Endothelial cell of umbilical vein (primary cell): ENCODE results near the gene CNOT10. TPM values are rescaled to one million over a fixed set of nuclear protein-coding genes. Genes with fewer than 3 reads are reported as not detected.

Experiments
- BruUV-seq: library from RNA; stranded (reverse); fragments of 400-500 nt; replicated peaks from 2 replicates; lab custom pipeline; 2021; lab: Mats Ljungman, UMichigan
- CTCF ChIA-PET: fragments of 300-600, 350-600 bp; sonication (Branson Sonifier 250); formaldehyde crosslinking; loops from one replicate; lab custom pipeline; 2021; ENCODE audit warnings: antibody characterized with exemption, inconsistent platforms; lab: Charles Lee
- POLR2A ChIA-PET: fragments of 300-600, 350-600 bp; sonication (Branson Sonifier 250); formaldehyde crosslinking; loops from one replicate; lab custom pipeline; 2021; ENCODE audit warnings: antibody characterized with exemption, inconsistent platforms; lab: Charles Lee
- DNase-seq: peaks from one replicate; pipeline ENCODE4 v3.0.0-alpha.2; 2011; ENCODE audit warnings: low read depth, low spot score
- FAIRE-seq: peaks from 2 replicates; lab custom pipeline; 2011; peaks lifted over from hg19 to GRCh38; lab: Jason Lieb, UNC
- H2AFZ ChIP-seq: 2 replicates; pipeline ENCODE4 v1.6.0; 2012; ENCODE audit warnings: low read depth, low read length, control low read depth, inconsistent platforms
- H3K27ac ChIP-seq: 2 replicates; pipeline ENCODE4 v1.5.1; 2011; ENCODE audit warnings: low read depth, mild to moderate bottlenecking, control low read depth, low read length, moderate library complexity; ENCODE audit not compliant: insufficient read depth
- H3K27me3 ChIP-seq, 2 experiments: 2 replicates each; pipeline versions ENCODE4 v1.6.0 to v1.6.1; 2011; ENCODE audit warnings: low read length in 2 of 2, mixed read lengths in 1 of 2; ENCODE audit not compliant: control insufficient read depth in 2 of 2, insufficient read depth in 2 of 2
- H3K36me3 ChIP-seq, 2 experiments: 2 replicates in 1 of 2; 3 replicates in 1 of 2; pipeline ENCODE4 v1.5.1; 2011; ENCODE audit warnings: low read length in 2 of 2, mild to moderate bottlenecking in 1 of 2, moderate library complexity in 1 of 2; ENCODE audit not compliant: control insufficient read depth in 2 of 2, insufficient read depth in 2 of 2; ENCODE audit errors: extremely low read depth in 1 of 2
- H3K4me1 ChIP-seq: 3 replicates; pipeline ENCODE4 v1.5.1; 2011; ENCODE audit warnings: mild to moderate bottlenecking, low read length; ENCODE audit not compliant: control insufficient read depth, insufficient read depth; ENCODE audit errors: extremely low read depth
- H3K4me2 ChIP-seq: 2 replicates; pipeline ENCODE4 v1.6.1; 2011; ENCODE audit warnings: low read length, control low read depth, mixed read lengths; ENCODE audit not compliant: insufficient read depth
- H3K4me3 ChIP-seq, 3 experiments: fragments of 200-600 bp in 1 of 3; sonication (generic), shearing (Covaris generic) in 1 of 3; replicated peaks in 1 of 3; 2 replicates each; pipeline ENCODE4 v1.5.1; 2011 to 2016; ENCODE audit warnings: control low read depth in 3 of 3, low read length in 3 of 3, mild to moderate bottlenecking in 2 of 3, inconsistent platforms in 1 of 3, low read depth in 1 of 3, moderate library complexity in 1 of 3; ENCODE audit not compliant: insufficient read depth in 1 of 3
- H3K79me2 ChIP-seq: 2 replicates; pipeline ENCODE4 v1.6.0; 2012; ENCODE audit warnings: low read length, inconsistent platforms; ENCODE audit not compliant: control insufficient read depth, insufficient read depth
- H3K9ac ChIP-seq: replicated peaks from 2 replicates; pipeline ENCODE3; 2011; ENCODE audit warnings: low read length, control low read depth; ENCODE audit not compliant: insufficient read depth; ENCODE audit errors: extremely low read depth
- H3K9me1 ChIP-seq: replicated peaks from 3 replicates; pipeline ENCODE4 v1.6.0; 2011; ENCODE audit warnings: mild to moderate bottlenecking, low read length; ENCODE audit not compliant: control insufficient read depth, insufficient read depth; ENCODE audit errors: extremely low read depth
- H3K9me3 ChIP-seq: replicated peaks from 2 replicates; pipeline ENCODE4 v1.5.1; 2012; ENCODE audit warnings: low read length, inconsistent platforms; ENCODE audit not compliant: control insufficient read depth, insufficient read depth
- H4K20me1 ChIP-seq: replicated peaks from 2 replicates; pipeline ENCODE3; 2011; ENCODE audit warnings: mild to moderate bottlenecking, low read length; ENCODE audit not compliant: control insufficient read depth, insufficient read depth; ENCODE audit errors: extremely low read depth
- EZH2 ChIP-seq: IDR thresholded peaks from 2 replicates; pipeline ENCODE4 v1.6.1; 2012; ENCODE audit warnings: borderline replicate concordance, low read depth, mild to moderate bottlenecking, moderate library complexity, low read length, inconsistent platforms; ENCODE audit not compliant: severe bottlenecking
- FOS ChIP-seq: IDR thresholded peaks from 2 replicates; pipeline ENCODE4 v1.6.1; 2011; ENCODE audit warnings: mild to moderate bottlenecking, low read length, moderate library complexity, borderline replicate concordance; ENCODE audit not compliant: insufficient read depth
- GATA2 ChIP-seq: IDR thresholded peaks from 2 replicates; pipeline ENCODE4 v1.7.0; 2011; ENCODE audit warnings: low read depth, mild to moderate bottlenecking, moderate library complexity, mixed read lengths, low read length; ENCODE audit not compliant: insufficient read length, insufficient read depth
- JUN ChIP-seq: IDR thresholded peaks from 2 replicates; pipeline ENCODE4 v1.6.1; 2011; ENCODE audit warnings: borderline replicate concordance, low read depth; ENCODE audit not compliant: insufficient read length, insufficient read depth
- MAX ChIP-seq: IDR thresholded peaks from 2 replicates; pipeline ENCODE4 v1.6.1; 2011; ENCODE audit not compliant: insufficient read depth, insufficient read length
- MYC ChIP-seq: IDR thresholded peaks from one replicate; pipeline ENCODE4 v1.6.1; 2011; ENCODE audit warnings: mild to moderate bottlenecking, low read depth, low read length
- POLR2A ChIP-seq: IDR thresholded peaks from 2 replicates; pipeline ENCODE4 v1.6.1; 2012; ENCODE audit warnings: low read depth, mild to moderate bottlenecking, control low read depth, low read length
- POLR2AphosphoS5 ChIP-seq: IDR thresholded peaks from 2 replicates; pipeline ENCODE4 v1.6.1; 2012; ENCODE audit warnings: low read depth, mild to moderate bottlenecking, control low read depth, low read length, moderate library complexity; ENCODE audit not compliant: insufficient read depth
- dilution Hi-C: fragments of 300-500 bp; cut with MboI; formaldehyde crosslinking; loops from one replicate; pipeline ENCODE4 v1.15.0; 2019; ENCODE audit warnings: low sequenced_read_pairs; ENCODE audit not compliant: extremely low pct_ligation_motif_present
- intact Hi-C: fragments of 100-400 bp; cut with micrococcal nuclease; formaldehyde crosslinking; loops from one replicate; pipeline ENCODE4 v1.10.0; 2022
- polyA plus RNA-seq, 4 experiments: library from polyadenylated mRNA; depleted of rRNA in 3 of 4; stranded (reverse) in 3 of 4; unstranded in 1 of 4; fragments of >200 nt; gene quantifications; 2 replicates each; pipeline versions ENCODE4 v1.2.1 to v1.2.3, GENCODE V29; 2011 to 2012; ENCODE audit warnings: missing spikeins in 1 of 4
- total RNA-seq: library from RNA; stranded (reverse); gene quantifications from 2 replicates; pipeline ENCODE4 v1.2.3, GENCODE V29; 2021
- TF ChIP-seq, protein P1 (sequence below), 2 donors: IDR thresholded peaks; 1 replicate in 1 of 2; 2 replicates in 1 of 2; pipeline ENCODE4 v1.5.1; 2011; ENCODE audit warnings: low read length in 2 of 2, mild to moderate bottlenecking in 2 of 2, moderate library complexity in 2 of 2, control low read depth in 1 of 2, inconsistent platforms in 1 of 2, low read depth in 1 of 2; ENCODE audit not compliant: insufficient read depth in 1 of 2; ENCODE audit errors: extremely low read depth in 1 of 2

The CNOT10 gene
- total and polyA plus RNA-seq, 2 donors (not counting 3 experiments of a cell fraction or from before 2014, with no cell fraction given), result 23.6 to 28.6 TPM

DNA sequence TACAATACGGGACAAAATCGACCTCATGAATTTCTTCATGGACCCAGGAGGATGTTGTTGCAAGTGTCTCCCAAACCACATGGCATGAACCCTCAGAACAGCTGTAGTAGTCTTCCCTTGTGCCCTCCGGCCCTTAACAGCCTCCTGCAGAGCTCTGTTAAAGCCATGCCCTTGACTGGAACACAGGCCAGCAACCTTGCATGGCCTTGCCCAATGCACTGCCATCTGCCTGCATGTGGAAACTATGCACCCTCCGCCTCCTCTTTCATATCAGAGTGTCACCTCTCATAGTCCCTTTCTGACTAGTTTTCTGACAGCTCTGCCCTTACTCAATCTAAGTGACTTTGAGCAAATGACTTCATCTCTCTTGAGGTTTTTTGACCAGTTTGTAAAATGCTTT is 93.4 kb downstream of the CNOT10 start:
- H4K20me1 ChIP-seq, result no peaks in the 10 kb centered on the region
- no peaks in the 10 kb centered on the region for H3K36me3 ChIP-seq
- no peaks in the 10 kb centered on the region for H3K79me2 ChIP-seq
- H3K9me3 ChIP-seq, result no peaks in the 10 kb centered on the region
- no peaks in the 10 kb centered on the region for H3K27me3 ChIP-seq
- CTCF ChIA-PET, result no interaction called here
- no TSS peak for BruUV-seq
- H3K9me1 ChIP-seq, result no peaks in the 10 kb centered on the region
- H2AFZ ChIP-seq, result no peak overlapping the region
- POLR2A ChIA-PET, result no interaction called here
- H3K4me2 ChIP-seq, result no peak overlapping the region
- dilution Hi-C loops (no loop called here), intact Hi-C loops (no loop called here)
- TF ChIP-seq EZH2 (no peak), POLR2A (no peak), MAX (no peak), GATA2 (no peak), FOS (no peak), JUN (no peak)
- FAIRE-seq (no peak), DNase-seq (no peak)
- no peak overlapping the region for H3K4me3 ChIP-seq
- peaks cover 4% of the 10 kb centered on the region for H3K4me1 ChIP-seq
- H3K9ac ChIP-seq, result no peak overlapping the region
- no peak overlapping the region for H3K27ac ChIP-seq

DNA sequence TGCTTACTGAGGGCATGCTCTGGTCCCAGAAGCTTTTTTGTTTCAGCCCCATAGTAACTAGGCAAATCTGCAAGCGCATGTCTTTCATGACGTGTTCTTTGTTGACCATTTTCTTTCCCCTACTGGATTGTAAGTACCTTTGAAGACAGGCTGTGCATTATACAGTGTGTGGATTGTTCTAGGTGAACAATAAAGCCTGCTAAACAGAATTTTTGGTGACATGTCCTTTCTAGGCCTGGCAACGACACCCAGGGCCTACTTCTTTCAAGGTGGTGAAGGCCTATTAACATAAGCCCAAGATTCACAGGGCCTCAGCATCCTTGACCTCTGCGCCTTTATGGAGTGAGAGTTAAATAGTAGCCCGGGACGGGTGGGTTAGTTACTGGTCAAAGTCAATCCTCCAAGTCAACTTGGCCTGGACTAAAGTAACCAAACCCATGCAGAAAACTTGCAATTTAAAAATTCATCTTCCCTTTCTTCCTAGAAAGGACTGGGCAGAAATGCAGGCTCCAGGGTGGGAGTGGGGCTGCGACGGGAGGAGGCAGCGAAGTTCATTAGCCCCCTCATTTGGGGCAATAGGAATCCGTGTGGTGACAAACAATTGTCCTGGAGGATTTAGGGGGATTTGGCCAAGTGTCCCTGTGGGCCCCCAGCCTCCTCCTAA is 95.2 kb downstream of the CNOT10 start:
- CTCF ChIA-PET, result interaction anchor here (0.7 to 2.0 kb wide), 13 partner anchors 9 to 270 kb away, joined by 3 to 14 read pairs (median 8); no protein-coding TSS in a partner anchor
- no peak for FAIRE-seq
- no peaks in the 10 kb centered on the region for H3K36me3 ChIP-seq
- H3K4me2 ChIP-seq, result peak overlapping the region; percentile 66
- no peaks in the 10 kb centered on the region for H4K20me1 ChIP-seq
- H3K27me3 ChIP-seq, result no peaks in the 10 kb centered on the region
- TF ChIP-seq GATA2, result no peak
- no peak for TF ChIP-seq MYC
- TF ChIP-seq POLR2A, result no peak
- TF ChIP-seq JUN, result no peak
- no peak for TF ChIP-seq POLR2AphosphoS5
- TF ChIP-seq FOS, result no peak
- TF ChIP-seq EZH2, result no peak
- TF ChIP-seq, protein P1, sequence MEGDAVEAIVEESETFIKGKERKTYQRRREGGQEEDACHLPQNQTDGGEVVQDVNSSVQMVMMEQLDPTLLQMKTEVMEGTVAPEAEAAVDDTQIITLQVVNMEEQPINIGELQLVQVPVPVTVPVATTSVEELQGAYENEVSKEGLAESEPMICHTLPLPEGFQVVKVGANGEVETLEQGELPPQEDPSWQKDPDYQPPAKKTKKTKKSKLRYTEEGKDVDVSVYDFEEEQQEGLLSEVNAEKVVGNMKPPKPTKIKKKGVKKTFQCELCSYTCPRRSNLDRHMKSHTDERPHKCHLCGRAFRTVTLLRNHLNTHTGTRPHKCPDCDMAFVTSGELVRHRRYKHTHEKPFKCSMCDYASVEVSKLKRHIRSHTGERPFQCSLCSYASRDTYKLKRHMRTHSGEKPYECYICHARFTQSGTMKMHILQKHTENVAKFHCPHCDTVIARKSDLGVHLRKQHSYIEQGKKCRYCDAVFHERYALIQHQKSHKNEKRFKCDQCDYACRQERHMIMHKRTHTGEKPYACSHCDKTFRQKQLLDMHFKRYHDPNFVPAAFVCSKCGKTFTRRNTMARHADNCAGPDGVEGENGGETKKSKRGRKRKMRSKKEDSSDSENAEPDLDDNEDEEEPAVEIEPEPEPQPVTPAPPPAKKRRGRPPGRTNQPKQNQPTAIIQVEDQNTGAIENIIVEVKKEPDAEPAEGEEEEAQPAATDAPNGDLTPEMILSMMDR (IDR thresholded peaks at IDR 0.05; ENCODE audit: extremely low read depth in 1 of 2, insufficient read depth in 1 of 2, low read depth in 1 of 2, low read length in 2 of 2), result no peak
- TF ChIP-seq MAX, result no peak
- dilution Hi-C loops (no loop called here), intact Hi-C loops (loop anchor here (1.0 to 2.0 kb wide), 2 partner anchors 95 to 154 kb away; partner anchors contain the start of gene CNOT10)
- H3K9me3 ChIP-seq, result no peaks in the 10 kb centered on the region
- no peaks in the 10 kb centered on the region for H3K9me1 ChIP-seq
- POLR2A ChIA-PET, result no interaction called here
- peak overlapping the region; percentile 37 to 54 (median 43) for H3K4me3 ChIP-seq
- peak overlapping the region; percentile 84 for H2AFZ ChIP-seq
- H3K79me2 ChIP-seq, result no peaks in the 10 kb centered on the region
- DNase-seq, result no peak
- H3K9ac ChIP-seq, result peak overlapping the region; percentile 39
- H3K27ac ChIP-seq, result no peak overlapping the region
- no TSS peak for BruUV-seq
- peaks cover 4% of the 10 kb centered on the region for H3K4me1 ChIP-seq
